Keratinocyte (primary cell): ENCODE data around the gene FAM174B.

ENCODE experiments used
- EZH2 ChIP-seq: IDR thresholded peaks from one replicate; pipeline ENCODE4 v1.6.1; 2012; ENCODE audit warnings: inconsistent platforms, mild to moderate bottlenecking, low read length, moderate library complexity
- TF ChIP-seq, protein P1 (sequence below), 3 experiments: IDR thresholded peaks in 1 of 3; conservative IDR thresholded peaks in 1 of 3; optimal IDR thresholded peaks in 1 of 3; 2 replicates in 2 of 3; 3 replicates in 1 of 3; pipeline versions ENCODE3 to v1.5.1; 2011; ENCODE audit warnings: low read length in 3 of 3, mild to moderate bottlenecking in 3 of 3, moderate library complexity in 2 of 3, control low read depth in 1 of 3, inconsistent platforms in 1 of 3; ENCODE audit not compliant: insufficient read depth in 2 of 3; ENCODE audit errors: extremely low read depth in 1 of 3

- TF ChIP-seq, protein P1, sequence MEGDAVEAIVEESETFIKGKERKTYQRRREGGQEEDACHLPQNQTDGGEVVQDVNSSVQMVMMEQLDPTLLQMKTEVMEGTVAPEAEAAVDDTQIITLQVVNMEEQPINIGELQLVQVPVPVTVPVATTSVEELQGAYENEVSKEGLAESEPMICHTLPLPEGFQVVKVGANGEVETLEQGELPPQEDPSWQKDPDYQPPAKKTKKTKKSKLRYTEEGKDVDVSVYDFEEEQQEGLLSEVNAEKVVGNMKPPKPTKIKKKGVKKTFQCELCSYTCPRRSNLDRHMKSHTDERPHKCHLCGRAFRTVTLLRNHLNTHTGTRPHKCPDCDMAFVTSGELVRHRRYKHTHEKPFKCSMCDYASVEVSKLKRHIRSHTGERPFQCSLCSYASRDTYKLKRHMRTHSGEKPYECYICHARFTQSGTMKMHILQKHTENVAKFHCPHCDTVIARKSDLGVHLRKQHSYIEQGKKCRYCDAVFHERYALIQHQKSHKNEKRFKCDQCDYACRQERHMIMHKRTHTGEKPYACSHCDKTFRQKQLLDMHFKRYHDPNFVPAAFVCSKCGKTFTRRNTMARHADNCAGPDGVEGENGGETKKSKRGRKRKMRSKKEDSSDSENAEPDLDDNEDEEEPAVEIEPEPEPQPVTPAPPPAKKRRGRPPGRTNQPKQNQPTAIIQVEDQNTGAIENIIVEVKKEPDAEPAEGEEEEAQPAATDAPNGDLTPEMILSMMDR (optimal IDR thresholded peaks at IDR 0.05 in 1 of 3, IDR thresholded peaks at IDR 0.05 in 1 of 3, conservative IDR thresholded peaks at IDR 0.05 in 1 of 3; ENCODE audit: extremely low read depth in 1 of 3, insufficient read depth in 2 of 3, low read length in 3 of 3) = no peak
- no peak for TF ChIP-seq EZH2
Measured at GRCh38 chr15:92578096-92578835, 77.3 kb downstream of the FAM174B start.
